Heart left ventricle (tissue), 16 donors: Measurements from ENCODE around the gene KLK13. TPM values are rescaled to one million over a fixed set of nuclear protein-coding genes. Genes with fewer than 3 reads are reported as not detected.

Experiments
- ATAC-seq, 4 donors: fragments of 200-7000 bp; cut with Tn5 transposase; one replicate each; pipeline ENCODE4 v1.9.1; 2020 to 2022; ENCODE audit warnings: moderate library complexity in 4 of 4, mild to moderate bottlenecking in 3 of 4, moderate number of reproducible peaks in 1 of 4
- DNase-seq, 5 donors: peaks; one replicate each; pipeline ENCODE4 v3.0.0-alpha.2; 2020
- H3K27ac ChIP-seq, 12 donors: fragments of 200-600 bp; sonication (generic) in 4 of 12; one replicate each; pipeline versions ENCODE4 v1.5.0 to v1.8.0; 2016 to 2022; ENCODE audit warnings: mild to moderate bottlenecking in 2 of 12
- H3K27me3 ChIP-seq, 9 donors: fragments of 200-600 bp; sonication (generic) in 2 of 9; one replicate each; pipeline versions ENCODE4 v1.5.1 to v1.8.0; 2016 to 2022; ENCODE audit warnings: mild to moderate bottlenecking in 3 of 9
- H3K36me3 ChIP-seq, 9 donors: fragments of 200-600 bp; sonication (generic) in 2 of 9; one replicate each; pipeline versions ENCODE4 v1.5.0 to v1.8.0; 2018 to 2022; ENCODE audit warnings: mild to moderate bottlenecking in 2 of 9
- H3K4me1 ChIP-seq, 12 donors: fragments of 200-600 bp; sonication (generic) in 4 of 12; one replicate each; pipeline versions ENCODE4 v1.5.0 to v1.8.0; 2016 to 2022; ENCODE audit warnings: mild to moderate bottlenecking in 3 of 12
- H3K4me3 ChIP-seq, 12 donors: fragments of 200-600 bp; sonication (generic) in 4 of 12; one replicate each; pipeline versions ENCODE4 v1.5.0 to v1.8.0; 2017 to 2022; ENCODE audit warnings: mild to moderate bottlenecking in 9 of 12, moderate library complexity in 4 of 12
- H3K9me3 ChIP-seq, 12 donors: fragments of 200-600 bp; sonication (generic) in 4 of 12; one replicate each; pipeline versions ENCODE4 v1.5.0 to v1.8.0; 2016 to 2022; ENCODE audit warnings: mild to moderate bottlenecking in 1 of 12
- CTCF ChIP-seq, 12 donors: fragments of 200-600 bp; sonication (generic) in 4 of 12; IDR thresholded peaks; one replicate each; pipeline versions ENCODE4 v1.5.0 to v1.8.0; 2018 to 2022; ENCODE audit warnings: antibody characterized with exemption in 12 of 12, mild to moderate bottlenecking in 5 of 12
- POLR2A ChIP-seq, 2 donors: fragments of 450-650 bp; IDR thresholded peaks; one replicate each; pipeline ENCODE4 v1.6.1; 2017; ENCODE audit warnings: antibody characterized with exemption in 2 of 2, mild to moderate bottlenecking in 2 of 2, moderate library complexity in 2 of 2
- WGBS, 4 donors: extraction: QIAGEN DNeasy Blood & Tissue Kit in 2 of 4; methylation state at CpG; one replicate each; pipeline versions ENCODE4 v1.1.5 to v1.1.7; 2013 to 2018; 5-methylcytosine and 5-hydroxymethylcytosine counted together
- intact Hi-C, 10 donors: fragments of 100-400 bp; cut with DNase I; formaldehyde crosslinking; loops; one replicate each; pipeline versions ENCODE4 v1.11.1 to v1.14.2; 2022
- polyA plus RNA-seq, 2 donors: library from polyadenylated mRNA; stranded (reverse); fragments of 200-250 nt; gene quantifications; one replicate each; pipeline ENCODE4 v1.2.3, GENCODE V29; 2013
- total RNA-seq, 9 donors: library from RNA; depleted of rRNA in 2 of 9; stranded (reverse); fragments of >200 nt in 2 of 9; fragmentation: NEBNext Ultra II Directional in 3 of 9; extraction: Animal tissue kit (Norgen Biotek cat#: 25700) in 3 of 9; gene quantifications; one replicate each; pipeline versions ENCODE4 v1.1.0 to v1.2.4, GENCODE V29; 2016 to 2023
- donor health status: ischemic (EF 13 %, LVEDD 7.1; RV severe dilation, severe dysfunction).
- donor health status: healthy with polysubstance abuse.
- donor health status: DM: no; HTN: yes; CAD: no.
- donor health status: DM: no; HTN: no; CAD: no.
- donor health status: ischemic (EF 25% LVEDD 6.9; RV normal size, moderate dysfunction).
- donor health status: ischemic (EF 25% LVEDD 5.7; RV mildly dilated, moderate dysfunction).
- donor health status: healthy.
- donor health status: DM: yes; HTN: yes; CAD: no.
- donor health status: ischemic (EF 35%, LVEDD 5.7; RV mildly dilated, moderate dysfunction).
- donor health status: nonischemic (EF 11% LVEDD 7.7; RV severe dilation, severe dysfunction).
- donor health status: DM: yes; HTN: yes; CAD: no.
- donor health status: PGD.
- donor health status: ischemic (EF 29% LVEDD 5.4; RV normal size, mild dysfunction).
- donor health status: nonischemic (EF 23%, LVEDD 6.1; RV moderate dilation, normal function).

The KLK13 gene
- total and polyA plus RNA-seq, 11 donors: 0.90 to 2.2 TPM; not detected in 9

- no peaks in the 10 kb centered on the region for H3K36me3 ChIP-seq
- peaks cover 10 to 69% (median 18%) of the 10 kb centered on the region in 9 donors for H3K27me3 ChIP-seq
- WGBS, 4 donors: 41 to 59% (median 48%) methylated on average over 7 to 8 of the region's 8 CpGs
- no peak overlapping the region for H3K4me3 ChIP-seq
- H3K4me1 ChIP-seq: no peaks in the 10 kb centered on the region
- H3K9me3 ChIP-seq: no peaks in the 10 kb centered on the region
- intact Hi-C loops: no loop called here
- DNase-seq (no peak), ATAC-seq (no peak)
- no peak for TF ChIP-seq CTCF (IDR thresholded peaks at IDR 0.05)
- TF ChIP-seq POLR2A (IDR thresholded peaks at IDR 0.05): no peak
- no peak overlapping the region for H3K27ac ChIP-seq
Observed at GRCh38 chr19:51006406-51006805, 58.5 kb downstream of the KLK13 start.

Other genes starting within 250 kb of the KLK13 start
- 1 to 10 TPM in 1 of 9 donors, under 1 TPM in 3, not detected in 5; 0.53 to 1.4 (median 0.74) TPM for gene KLK1, start 241.3 kb downstream of the KLK13 start, total RNA-seq
- gene KLK1, start 241.3 kb downstream of the KLK13 start, polyA plus RNA-seq: under 1 TPM; 0.50 to 0.51 TPM
- gene KLK15, start 231.5 kb downstream of the KLK13 start, total RNA-seq: not detected
- gene KLK15, start 231.5 kb downstream of the KLK13 start, polyA plus RNA-seq: not detected
- not detected for gene KLK3, start 210.2 kb downstream of the KLK13 start, total RNA-seq
- gene KLK3, start 210.2 kb downstream of the KLK13 start, polyA plus RNA-seq: not detected
- not detected for gene KLK2, start 191.7 kb downstream of the KLK13 start, total RNA-seq
- gene KLK2, start 191.7 kb downstream of the KLK13 start, polyA plus RNA-seq: not detected
- gene KLK4, start 153.7 kb downstream of the KLK13 start, total RNA-seq: not detected
- gene KLK4, start 153.7 kb downstream of the KLK13 start, polyA plus RNA-seq: not detected
- gene KLK5, start 112.1 kb downstream of the KLK13 start, total RNA-seq: 1 to 10 TPM in 1 of 9 donors, not detected in 8; 5.4 TPM
- not detected for gene KLK5, start 112.1 kb downstream of the KLK13 start, polyA plus RNA-seq
- not detected for gene KLK6, start 95.5 kb downstream of the KLK13 start, total RNA-seq
- not detected for gene KLK6, start 95.5 kb downstream of the KLK13 start, polyA plus RNA-seq
- gene KLK7, start 81.2 kb downstream of the KLK13 start, total RNA-seq: 1 to 10 TPM in 1 of 9 donors, not detected in 8; 4.1 TPM
- not detected for gene KLK7, start 81.2 kb downstream of the KLK13 start, polyA plus RNA-seq
- 1 to 10 TPM in 1 of 9 donors, not detected in 8; 1.9 TPM for gene KLK8, start 63.5 kb downstream of the KLK13 start, total RNA-seq
- not detected for gene KLK8, start 63.5 kb downstream of the KLK13 start, polyA plus RNA-seq
- 1 to 10 TPM in 1 of 9 donors, under 1 TPM in 4, not detected in 4; 0.12 to 4.0 (median 0.37) TPM for gene KLK10, start 45.4 kb downstream of the KLK13 start, total RNA-seq
- under 1 TPM in 1 of 2 donors, not detected in 1; 0.33 TPM for gene KLK10, start 45.4 kb downstream of the KLK13 start, polyA plus RNA-seq
- 10 to 100 TPM in 1 of 9 donors, under 1 TPM in 1, not detected in 7; 0.32 to 19.1 TPM for gene KLK11, start 38.5 kb downstream of the KLK13 start, total RNA-seq
- under 1 TPM; 0.35 to 0.42 TPM for gene KLK11, start 38.5 kb downstream of the KLK13 start, polyA plus RNA-seq
- not detected for gene KLK12, start 30.1 kb downstream of the KLK13 start, total RNA-seq
- not detected for gene KLK12, start 30.1 kb downstream of the KLK13 start, polyA plus RNA-seq
- under 1 TPM in 6 of 9 donors, not detected in 3; 0.23 to 0.64 (median 0.34) TPM for gene KLK14, start 17.8 kb upstream of the KLK13 start, total RNA-seq
- under 1 TPM in 1 of 2 donors, not detected in 1; 0.17 TPM for gene KLK14, start 17.8 kb upstream of the KLK13 start, polyA plus RNA-seq
- gene CTU1, start 43.3 kb upstream of the KLK13 start, total RNA-seq: 10 to 100 TPM in 1 of 9 donors, 1 to 10 TPM in 8; 2.5 to 11.2 (median 4.2) TPM
- 1 to 10 TPM; 1.4 to 2.4 TPM for gene CTU1, start 43.3 kb upstream of the KLK13 start, polyA plus RNA-seq
- gene SIGLEC9, start 59.8 kb upstream of the KLK13 start, total RNA-seq: 10 to 100 TPM in 1 of 9 donors, 1 to 10 TPM in 6, under 1 TPM in 2; 0.35 to 18.5 (median 1.7) TPM
- gene SIGLEC9, start 59.8 kb upstream of the KLK13 start, polyA plus RNA-seq: 1 to 10 TPM in 1 of 2 donors, under 1 TPM in 1; 0.27 to 2.0 TPM
- gene SIGLEC7, start 77.2 kb upstream of the KLK13 start, total RNA-seq: 1 to 10 TPM in 3 of 9 donors, under 1 TPM in 4, not detected in 2; 0.51 to 6.1 (median 0.63) TPM
- gene SIGLEC7, start 77.2 kb upstream of the KLK13 start, polyA plus RNA-seq: 1 to 10 TPM; 1.0 to 1.2 TPM
- gene CD33, start 160.0 kb upstream of the KLK13 start, total RNA-seq: 10 to 100 TPM in 2 of 9 donors, 1 to 10 TPM in 7; 1.1 to 46.6 (median 3.2) TPM
- 1 to 10 TPM; 1.7 to 2.3 TPM for gene CD33, start 160.0 kb upstream of the KLK13 start, polyA plus RNA-seq
- gene SIGLECL1, start 186.0 kb upstream of the KLK13 start, total RNA-seq: not detected
- gene SIGLECL1, start 186.0 kb upstream of the KLK13 start, polyA plus RNA-seq: not detected
- gene IGLON5, start 246.6 kb upstream of the KLK13 start, total RNA-seq: under 1 TPM in 1 of 9 donors, not detected in 8; 0.09 TPM
- under 1 TPM in 1 of 2 donors, not detected in 1; 0.10 TPM for gene IGLON5, start 246.6 kb upstream of the KLK13 start, polyA plus RNA-seq